Nephron progenitor cell (in vitro differentiated cells): ENCODE data around the gene ACTN4.

Experiments
- DNase-seq: peaks from one replicate; pipeline ENCODE4 v3.0.0; 2021
- H3K27ac Mint-ChIP-seq: 2 replicates; pipeline ENCODE4 v1.8.0; 2021; ENCODE audit warnings: mild to moderate bottlenecking, moderate library complexity, mixed read lengths
- H3K27me3 Mint-ChIP-seq: 2 replicates; pipeline ENCODE4 v1.8.0; 2021; ENCODE audit warnings: mild to moderate bottlenecking, low read depth, mixed read lengths; ENCODE audit not compliant: poor library complexity
- H3K36me3 Mint-ChIP-seq: 2 replicates; pipeline ENCODE4 v1.8.0; 2021; ENCODE audit warnings: low read depth, mixed read lengths
- H3K4me1 Mint-ChIP-seq: 2 replicates; pipeline ENCODE4 v1.8.0; 2021; ENCODE audit warnings: mixed read lengths
- H3K4me3 Mint-ChIP-seq: 2 replicates; pipeline ENCODE4 v1.8.0; 2021; ENCODE audit warnings: mild to moderate bottlenecking, moderate library complexity, mixed read lengths
- H3K9me3 Mint-ChIP-seq: 2 replicates; pipeline ENCODE4 v1.8.0; 2021; ENCODE audit warnings: mild to moderate bottlenecking, moderate library complexity, mixed read lengths
- TF ChIP-seq, protein P1 (sequence below): fragments of 200-600 bp; sonication (generic); IDR thresholded peaks from 2 replicates; pipeline ENCODE4 v1.5.0; 2021; ENCODE audit warnings: antibody characterized with exemption

ACTN4 gene

GRCh38 chr19:38721979-38722773, 74.7 kb downstream of the ACTN4 start:
- TF ChIP-seq, protein P1, sequence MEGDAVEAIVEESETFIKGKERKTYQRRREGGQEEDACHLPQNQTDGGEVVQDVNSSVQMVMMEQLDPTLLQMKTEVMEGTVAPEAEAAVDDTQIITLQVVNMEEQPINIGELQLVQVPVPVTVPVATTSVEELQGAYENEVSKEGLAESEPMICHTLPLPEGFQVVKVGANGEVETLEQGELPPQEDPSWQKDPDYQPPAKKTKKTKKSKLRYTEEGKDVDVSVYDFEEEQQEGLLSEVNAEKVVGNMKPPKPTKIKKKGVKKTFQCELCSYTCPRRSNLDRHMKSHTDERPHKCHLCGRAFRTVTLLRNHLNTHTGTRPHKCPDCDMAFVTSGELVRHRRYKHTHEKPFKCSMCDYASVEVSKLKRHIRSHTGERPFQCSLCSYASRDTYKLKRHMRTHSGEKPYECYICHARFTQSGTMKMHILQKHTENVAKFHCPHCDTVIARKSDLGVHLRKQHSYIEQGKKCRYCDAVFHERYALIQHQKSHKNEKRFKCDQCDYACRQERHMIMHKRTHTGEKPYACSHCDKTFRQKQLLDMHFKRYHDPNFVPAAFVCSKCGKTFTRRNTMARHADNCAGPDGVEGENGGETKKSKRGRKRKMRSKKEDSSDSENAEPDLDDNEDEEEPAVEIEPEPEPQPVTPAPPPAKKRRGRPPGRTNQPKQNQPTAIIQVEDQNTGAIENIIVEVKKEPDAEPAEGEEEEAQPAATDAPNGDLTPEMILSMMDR: no peak
- no peak for DNase-seq
- H3K36me3 Mint-ChIP-seq: peaks cover 12% of the 10 kb centered on the region

GRCh38 chr19:38722947-38723605, 75.6 kb downstream of the ACTN4 start:
- Mint-ChIP-seq H3K27me3 (no peaks in the 10 kb centered on the region), H3K4me3 (no peak overlapping the region), H3K27ac (peak overlapping the region; percentile 95), H3K36me3 (peaks cover 12% of the 10 kb centered on the region), H3K4me1 (peaks cover 12% of the 10 kb centered on the region), H3K9me3 (no peaks in the 10 kb centered on the region)
- TF ChIP-seq, protein P1: no peak
- DNase-seq: no peak

More at GRCh38 chr19:38721979-38722773, 74.7 kb downstream of the ACTN4 start:
- no peaks in the 10 kb centered on the region for H3K9me3 Mint-ChIP-seq
- no peaks in the 10 kb centered on the region for H3K27me3 Mint-ChIP-seq
- peak overlapping the region; percentile 45 for H3K27ac Mint-ChIP-seq
- no peak overlapping the region for H3K4me3 Mint-ChIP-seq
- H3K4me1 Mint-ChIP-seq: peaks cover 12% of the 10 kb centered on the region

GRCh38 chr19:38723606-38723965, 76.1 kb downstream of the ACTN4 start:
- peak overlapping the region; percentile 95 for H3K27ac Mint-ChIP-seq
- no peak overlapping the region for H3K4me3 Mint-ChIP-seq
- H3K9me3 Mint-ChIP-seq: no peaks in the 10 kb centered on the region
- peaks cover 12% of the 10 kb centered on the region for H3K36me3 Mint-ChIP-seq
- DNase-seq: no peak
- H3K4me1 Mint-ChIP-seq: peaks cover 11% of the 10 kb centered on the region
- no peaks in the 10 kb centered on the region for H3K27me3 Mint-ChIP-seq
- TF ChIP-seq, protein P1: no peak

- no peak for DNase-seq
- TF ChIP-seq, protein P1: no peak
- Mint-ChIP-seq H3K27ac (peak overlapping the region; percentile 95), H3K4me1 (peaks cover 8% of the 10 kb centered on the region), H3K9me3 (no peaks in the 10 kb centered on the region), H3K27me3 (no peaks in the 10 kb centered on the region), H3K4me3 (no peak overlapping the region), H3K36me3 (peaks cover 12% of the 10 kb centered on the region)
These were observed 76.8 kb downstream of the ACTN4 start for GRCh38 chr19:38723990-38724854.

DNA sequence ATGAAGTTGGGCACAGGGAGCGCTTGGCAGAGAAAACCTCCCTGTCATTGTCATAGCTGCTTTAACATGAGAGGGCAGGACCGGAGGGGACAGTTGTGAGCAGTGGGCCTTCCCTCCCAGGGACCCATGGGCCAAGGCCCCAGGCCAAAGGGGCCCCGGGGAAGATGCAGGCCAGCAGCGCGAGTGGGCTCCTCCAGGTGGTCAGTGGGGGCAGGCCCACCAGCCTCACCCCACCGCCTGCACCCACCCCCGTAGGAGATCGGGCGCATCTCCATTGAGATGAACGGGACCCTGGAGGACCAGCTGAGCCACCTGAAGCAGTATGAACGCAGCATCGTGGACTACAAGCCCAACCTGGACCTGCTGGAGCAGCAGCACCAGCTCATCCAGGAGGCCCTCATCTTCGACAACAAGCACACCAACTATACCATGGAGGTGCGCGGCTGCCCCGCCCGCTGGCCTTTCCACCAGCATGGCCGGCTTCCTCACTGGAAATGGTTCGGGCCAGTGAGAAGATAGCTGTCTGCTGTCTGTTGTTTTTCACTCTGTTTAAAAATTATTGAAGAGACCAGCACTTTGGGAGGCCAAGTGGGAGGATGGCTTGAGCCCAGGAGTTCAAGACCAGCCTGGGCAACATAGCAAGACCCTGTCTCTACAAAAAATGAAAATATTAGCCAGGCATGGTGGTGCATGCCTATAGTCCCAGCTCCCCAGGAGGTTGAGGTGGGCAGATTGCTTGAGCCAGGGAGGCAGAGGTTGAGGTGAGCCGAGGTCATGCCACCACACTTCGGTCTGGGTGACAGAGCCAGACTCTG, 78.2 kb downstream of the ACTN4 start:
- Mint-ChIP-seq H3K4me3 (no peak overlapping the region), H3K9me3 (no peaks in the 10 kb centered on the region), H3K4me1 (peaks cover 13% of the 10 kb centered on the region), H3K36me3 (peaks cover 22% of the 10 kb centered on the region), H3K27me3 (no peaks in the 10 kb centered on the region), H3K27ac (no peak overlapping the region)
- no peak for DNase-seq
- TF ChIP-seq, protein P1: no peak
